Neuron (in vitro differentiated cells): ENCODE results near the gene OIT3.

Experiments used
- H2AFZ ChIP-seq: one replicate; pipeline ENCODE4 v1.6.1; 2013; ENCODE audit warnings: low read depth, mild to moderate bottlenecking, inconsistent platforms, low read length, moderate library complexity
- H3K27me3 ChIP-seq: one replicate; pipeline ENCODE4 v1.6.1; 2013; ENCODE audit warnings: low read length; ENCODE audit not compliant: insufficient read depth
- H3K36me3 ChIP-seq: one replicate; pipeline ENCODE4 v1.6.1; 2013; ENCODE audit warnings: low read length; ENCODE audit not compliant: insufficient read depth
- H3K4me1 ChIP-seq: one replicate; pipeline ENCODE4 v1.6.1; 2013; ENCODE audit warnings: low read length; ENCODE audit not compliant: insufficient read depth
- H3K4me3 ChIP-seq: 2 replicates; pipeline ENCODE4 v1.5.1; 2013; ENCODE audit warnings: mild to moderate bottlenecking, low read length, moderate library complexity
- H3K9me3 ChIP-seq: one replicate; pipeline ENCODE4 v1.6.1; 2013; ENCODE audit warnings: low read length

OIT3 gene

DNA sequence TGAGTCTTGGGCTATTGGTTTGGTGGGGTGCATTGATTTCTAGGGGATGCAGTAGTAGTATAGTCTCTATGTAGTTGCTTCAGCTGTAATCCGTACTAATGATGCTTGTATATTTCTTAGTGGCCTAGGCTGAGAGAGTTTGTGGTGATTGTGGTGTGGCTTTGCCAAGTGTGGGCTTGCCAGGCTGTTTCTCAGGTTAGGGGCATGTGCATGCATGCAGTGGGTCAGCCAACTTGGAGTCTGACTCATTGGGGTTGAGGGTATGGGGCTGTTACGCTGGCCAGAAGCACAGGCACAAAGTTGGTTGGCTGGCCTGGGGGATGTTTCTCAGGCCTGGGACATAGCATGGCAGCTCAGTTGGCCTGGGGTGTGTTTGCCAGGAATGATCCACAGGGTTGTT lies 86.8 kb downstream of the OIT3 start:
- no peak overlapping the region for H2AFZ ChIP-seq
- no peaks in the 10 kb centered on the region for H3K27me3 ChIP-seq
- no peaks in the 10 kb centered on the region for H3K36me3 ChIP-seq
- H3K4me3 ChIP-seq = no peak overlapping the region
- H3K4me1 ChIP-seq = no peaks in the 10 kb centered on the region
- H3K9me3 ChIP-seq = no peaks in the 10 kb centered on the region

- Histone ChIP-seq H3K27me3 (no peaks in the 10 kb centered on the region), H3K9me3 (no peaks in the 10 kb centered on the region), H3K4me1 (no peaks in the 10 kb centered on the region), H2AFZ (no peak overlapping the region), H3K4me3 (no peak overlapping the region), H3K36me3 (no peaks in the 10 kb centered on the region)
Observed at GRCh38 chr10:72981028-72981881, 87.7 kb downstream of the OIT3 start.

DNA sequence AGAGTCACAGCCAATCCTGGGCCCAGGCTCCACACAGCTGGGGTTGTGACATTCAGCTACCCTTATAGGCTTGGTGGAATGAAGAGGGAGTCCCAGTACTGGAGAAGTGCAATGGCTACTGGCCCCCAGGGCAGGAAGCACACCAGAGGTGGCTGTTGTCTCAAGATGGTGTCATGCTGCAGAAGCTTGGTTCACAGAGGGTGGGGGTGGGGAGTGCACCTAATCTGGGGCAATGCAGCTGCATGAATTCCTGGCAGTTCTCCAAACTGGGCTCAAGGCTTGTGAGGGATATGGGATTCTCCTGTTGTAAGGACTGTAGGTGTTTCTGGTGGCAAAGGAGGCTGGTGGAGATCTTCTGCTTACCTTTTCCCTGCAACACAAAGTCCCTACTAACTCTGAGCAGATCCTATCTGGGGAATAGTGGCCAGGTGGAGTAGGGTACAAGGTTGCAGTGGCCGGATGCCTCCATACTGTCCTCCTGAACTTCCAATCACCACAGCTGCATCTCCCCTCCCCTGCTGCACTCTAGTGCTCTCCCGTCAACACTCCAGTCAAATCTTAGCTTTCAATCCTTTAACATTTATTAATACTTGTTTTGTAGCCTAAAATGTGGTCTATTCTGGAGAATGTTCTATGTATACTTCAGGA lies 88.5 kb downstream of the OIT3 start:
- Histone ChIP-seq H3K27me3 (no peaks in the 10 kb centered on the region), H3K9me3 (no peaks in the 10 kb centered on the region), H3K4me3 (no peak overlapping the region), H2AFZ (no peak overlapping the region), H3K4me1 (no peaks in the 10 kb centered on the region), H3K36me3 (no peaks in the 10 kb centered on the region)
